Cortex of kidney (tissue), 1 donor: Measurements from ENCODE around the gene UBR2.
"Not testable (repeated sequence)": the region's sequence is repeated elsewhere in the genome, so short reads cannot be mapped to it uniquely, and the experiment has no call there.

Source experiments
- DNase-seq: peaks from one replicate; lab custom pipeline; 2025; lab: John Stamatoyannopoulos, UW

UBR2 gene

DNA sequence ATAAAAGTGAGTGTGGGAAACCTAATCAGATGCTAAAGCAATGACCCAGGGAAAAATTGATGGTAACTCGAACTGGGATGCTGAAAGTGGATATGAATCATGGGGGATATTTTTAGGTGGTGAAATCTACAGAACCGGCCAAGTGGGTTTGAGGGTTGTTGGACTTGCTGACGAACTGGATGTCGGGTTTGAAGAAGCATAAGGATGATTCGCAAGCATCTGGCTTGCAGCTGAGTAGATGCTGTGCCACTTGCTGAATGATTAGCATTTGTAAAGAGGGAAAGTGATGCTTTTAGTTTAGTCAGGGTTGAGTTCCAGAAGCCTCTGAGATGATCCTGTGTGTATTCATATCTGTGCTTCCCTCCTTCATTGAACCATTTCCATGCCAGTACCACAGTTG, 54.9 kb downstream of the UBR2 start:
- DNase-seq = no peak

GRCh38 chr6:42619963-42620362, 56.1 kb downstream of the UBR2 start:
- no peak for DNase-seq

DNA sequence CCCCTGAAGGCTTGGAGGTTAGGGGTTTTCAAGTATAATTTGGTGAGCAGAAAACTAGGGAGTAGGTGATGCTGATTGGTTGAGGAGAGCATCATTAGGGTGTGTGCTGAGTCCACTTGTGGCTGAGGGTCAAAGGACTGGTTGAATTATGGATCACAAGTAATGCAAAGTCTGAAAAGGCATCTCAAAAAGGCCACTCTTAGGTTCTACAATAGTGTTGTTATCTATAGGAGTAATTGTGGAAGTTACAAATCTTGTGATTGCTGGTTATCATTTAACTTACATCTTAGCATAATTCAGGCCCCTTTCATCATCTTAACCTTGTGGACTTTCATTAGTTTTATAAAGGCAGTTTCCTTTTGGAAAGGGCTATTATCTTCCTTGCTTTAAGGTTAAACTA, 60.8 kb downstream of the UBR2 start:
- no peak for DNase-seq

DNA sequence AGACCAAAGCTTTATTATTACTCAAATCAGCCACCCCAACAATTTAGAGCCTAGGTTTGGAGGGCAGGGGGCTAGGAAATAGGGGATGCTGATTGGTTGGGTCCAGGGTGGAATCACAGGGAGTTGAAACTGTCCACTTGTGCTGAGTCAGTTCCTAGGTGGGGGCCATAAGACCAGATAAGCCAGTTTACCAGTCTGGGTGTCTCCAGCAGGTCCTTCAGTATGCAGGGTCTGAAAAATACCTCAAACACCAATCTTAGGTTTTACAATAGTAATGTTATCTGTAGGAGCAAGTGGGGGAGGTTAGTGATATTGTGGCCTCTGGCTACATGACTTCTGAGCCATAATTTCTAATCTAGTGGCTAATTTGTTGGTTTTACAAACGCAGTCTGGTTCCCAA, 63.2 kb downstream of the UBR2 start:
- no peak for DNase-seq

- DNase-seq = no peak
Observed at GRCh38 chr6:42627674-42628073, 63.8 kb downstream of the UBR2 start.

DNA sequence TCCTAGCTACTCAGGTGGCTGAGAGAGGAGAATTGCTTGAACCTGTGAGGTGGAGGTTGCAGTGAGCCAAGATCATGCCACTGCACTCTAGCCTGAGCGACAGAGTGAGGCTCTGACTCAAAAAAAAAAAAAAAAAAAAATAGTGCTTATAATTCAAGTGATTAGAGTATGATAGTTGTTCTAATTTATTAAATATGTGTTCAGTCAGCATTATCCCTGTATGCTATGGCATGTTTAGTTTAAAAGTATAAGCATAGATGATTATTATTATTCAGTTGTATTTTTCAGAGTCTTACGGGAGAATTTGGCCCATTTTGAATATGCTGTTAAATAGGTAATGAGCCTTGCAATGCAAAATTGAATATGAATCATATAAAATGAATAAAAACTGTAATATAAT, 64.8 kb downstream of the UBR2 start:
- no peak for DNase-seq

DNA sequence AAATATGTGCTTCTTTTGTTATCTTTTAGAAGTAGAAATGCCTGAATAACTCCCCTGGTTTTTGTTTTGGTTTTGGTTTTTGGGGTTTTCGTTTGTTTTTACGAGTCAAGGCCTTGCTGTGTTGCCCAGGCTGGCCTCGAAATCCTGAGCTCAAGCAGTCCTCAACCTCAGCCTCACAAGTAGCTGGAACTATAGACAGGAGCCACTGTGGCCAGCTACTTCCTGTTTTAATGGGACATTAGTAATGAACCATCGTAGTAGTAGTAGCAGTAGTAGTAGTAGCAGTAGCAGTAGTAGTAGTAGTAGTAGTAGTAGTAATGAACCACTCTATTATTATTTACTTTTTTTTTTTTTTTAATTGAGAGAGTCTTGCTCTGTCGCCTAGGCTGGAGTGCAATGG, 66.0 kb downstream of the UBR2 start:
- no peak for DNase-seq

DNA sequence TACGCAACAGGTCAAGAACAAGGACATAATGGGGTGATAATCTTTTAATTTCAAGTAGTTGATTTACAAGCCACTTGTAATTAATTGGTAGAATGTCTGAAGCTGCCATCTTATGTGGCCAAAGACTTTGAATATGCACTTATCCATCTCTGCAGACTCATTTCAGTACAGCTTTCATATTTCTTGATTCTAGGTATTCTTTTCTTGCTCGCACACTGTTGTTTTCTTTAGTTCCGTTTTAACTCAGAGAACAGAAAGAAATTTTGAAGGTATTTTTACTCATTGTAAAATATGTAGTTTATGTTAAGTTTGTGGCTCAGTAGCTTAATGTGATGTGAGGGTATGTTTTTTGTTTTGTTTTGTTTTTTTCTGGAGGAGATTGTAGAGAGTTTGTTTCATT, 73.9 kb downstream of the UBR2 start:
- no peak for DNase-seq

DNA sequence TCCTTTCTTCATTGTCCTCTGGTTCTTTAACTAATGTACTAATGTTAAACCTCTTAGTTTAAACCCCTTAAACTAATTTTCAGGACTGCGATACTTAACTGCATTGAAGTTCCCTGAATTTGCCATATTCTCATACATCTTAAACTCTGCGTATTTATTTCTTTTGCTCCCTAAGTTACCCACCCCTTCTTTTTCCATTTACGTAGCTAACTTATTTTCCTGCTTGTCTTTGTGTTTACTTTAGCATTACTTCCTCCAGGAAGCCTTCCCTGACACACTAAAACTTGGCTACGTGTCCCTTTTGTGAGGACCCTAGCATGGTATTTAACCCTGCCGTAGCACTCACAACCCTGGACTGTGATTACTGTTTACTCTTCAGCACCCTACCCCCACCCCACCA, 79.0 kb downstream of the UBR2 start:
- DNase-seq = no peak

DNA sequence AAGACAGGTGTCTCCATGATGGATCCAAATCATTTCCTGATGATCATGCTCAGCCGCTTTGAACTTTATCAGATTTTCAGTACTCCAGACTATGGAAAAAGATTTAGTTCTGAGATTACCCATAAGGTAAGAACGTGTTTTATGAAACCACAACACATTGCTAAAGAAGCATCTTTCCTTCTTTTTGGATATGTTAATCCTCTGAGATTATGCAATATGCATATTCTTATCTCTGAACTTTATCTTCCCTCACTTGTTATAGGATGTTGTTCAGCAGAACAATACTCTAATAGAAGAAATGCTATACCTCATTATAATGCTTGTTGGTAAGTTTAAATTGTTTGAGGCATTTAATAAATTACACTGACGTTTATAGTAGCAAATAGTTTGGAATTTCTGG, 80.4 kb downstream of the UBR2 start:
- DNase-seq = no peak

GRCh38 chr6:42652024-42652746, 88.4 kb downstream of the UBR2 start:
- no peak for DNase-seq

DNA sequence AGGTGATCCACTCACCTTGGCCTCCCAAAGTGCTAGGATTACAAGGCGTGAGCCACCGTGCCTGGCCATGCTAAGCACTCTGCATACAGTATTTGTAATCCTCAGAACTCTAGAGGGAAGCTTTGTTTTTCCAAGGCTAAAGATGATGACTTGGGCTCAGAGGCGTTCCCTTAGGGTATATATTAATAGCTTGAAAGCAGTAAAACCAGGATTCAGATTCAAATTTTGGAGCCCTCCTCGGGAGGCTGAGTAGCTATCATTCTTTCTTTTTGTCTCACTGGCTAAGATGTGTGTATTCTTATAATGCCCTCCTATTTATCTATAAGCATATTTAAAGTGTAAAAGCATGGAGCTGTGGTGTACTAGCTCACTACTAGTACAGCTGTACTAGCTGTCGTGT, 90.0 kb downstream of the UBR2 start:
- DNase-seq = no peak

DNA sequence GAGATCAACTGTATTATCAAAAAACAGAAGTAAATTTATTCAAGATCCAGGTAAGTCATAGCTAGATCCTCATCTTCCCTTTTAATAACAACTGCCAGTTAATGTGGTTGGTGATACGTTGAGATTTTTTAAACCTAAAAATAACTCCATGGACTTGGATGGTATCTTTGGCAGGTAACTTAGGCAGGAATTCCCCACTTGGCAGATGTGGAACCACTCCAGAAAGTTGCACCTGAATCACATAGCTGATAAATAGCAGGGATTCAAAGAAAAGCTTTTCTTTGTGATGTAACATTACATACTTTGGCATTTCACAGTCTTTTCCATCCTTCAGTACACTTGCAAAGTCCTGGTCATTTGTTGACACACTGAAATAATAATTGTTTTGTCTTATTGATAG, 96.0 kb downstream of the UBR2 start:
- DNase-seq = no peak

- DNase-seq = no peak
Observed at GRCh38 chr6:42661540-42662153, 97.8 kb downstream of the UBR2 start.

GRCh38 chr6:42664718-42665117, 100.9 kb downstream of the UBR2 start:
- no peak for DNase-seq

GRCh38 chr6:42674368-42674767, 110.5 kb downstream of the UBR2 start:
- not testable (repeated sequence) for DNase-seq

GRCh38 chr6:42674780-42675179, 111.0 kb downstream of the UBR2 start:
- DNase-seq = no peak

GRCh38 chr6:42679358-42679757, 115.5 kb downstream of the UBR2 start:
- no peak for DNase-seq

- DNase-seq = no peak
Observed at GRCh38 chr6:42688281-42688680, 124.5 kb downstream of the UBR2 start.

DNA sequence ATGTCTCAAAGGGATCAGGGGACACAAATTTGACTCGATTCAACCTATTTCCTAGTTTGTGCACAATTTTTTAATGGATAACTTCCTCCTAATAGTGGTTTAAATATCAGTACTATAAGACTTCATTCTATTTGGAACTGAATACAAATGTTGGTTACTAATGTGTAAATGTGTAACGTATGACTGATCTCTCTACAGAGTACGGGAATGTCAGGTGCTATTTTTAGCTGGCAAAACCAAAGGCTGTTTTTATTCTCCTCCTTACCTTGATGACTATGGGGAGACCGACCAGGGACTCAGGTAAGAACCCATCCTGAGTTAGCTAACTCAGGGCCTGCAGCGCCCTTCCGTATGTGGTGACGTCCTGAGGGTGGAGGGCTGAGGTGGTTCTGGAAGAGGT, 125.5 kb downstream of the UBR2 start:
- no peak for DNase-seq

- DNase-seq = no peak
Observed at GRCh38 chr6:42690151-42690702, 126.4 kb downstream of the UBR2 start.

- no peak for DNase-seq
Observed at GRCh38 chr6:42690872-42691271, 127.0 kb downstream of the UBR2 start.

GRCh38 chr6:42692137-42692911, 128.5 kb downstream of the UBR2 start:
- DNase-seq = no peak
